Measurements from ENCODE around the gene TRPM1. TPM values are rescaled to one million over a fixed set of nuclear protein-coding genes. Genes with fewer than 3 reads are reported as not detected.

Gene TRPM1
- total RNA-seq, 1 donor from 2014 or later = not detected

DNA sequence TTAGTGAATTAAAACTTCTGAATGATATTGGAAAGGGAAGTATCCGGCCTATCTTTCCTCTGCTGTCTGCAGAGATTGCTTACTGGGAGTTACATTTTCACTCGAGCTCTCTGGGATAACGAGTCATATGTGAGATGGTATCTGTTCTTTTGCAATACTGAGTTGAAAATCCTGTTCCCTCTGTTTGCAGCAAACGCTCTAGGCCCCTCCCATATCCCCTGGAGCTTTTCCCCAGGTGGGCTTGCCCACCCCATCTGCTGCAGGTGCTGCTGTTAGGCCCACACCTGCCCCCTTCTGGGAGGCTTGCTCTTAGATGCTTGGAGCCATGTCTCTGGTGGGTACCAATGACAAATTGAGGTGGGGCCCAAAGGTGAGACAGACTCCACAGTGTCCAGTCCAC is 67.4 kb downstream of the TRPM1 start:
- H3K27ac Mint-ChIP-seq = no peak overlapping the region
- H3K4me1 Mint-ChIP-seq = peaks cover 49% of the 10 kb centered on the region
- no peak for TF ChIP-seq CTCF (IDR thresholded peaks at IDR 0.05)
- DNase-seq (no peak), ATAC-seq (ENCODE audit: low read depth) (no peak)
- no peaks in the 10 kb centered on the region for H3K27me3 Mint-ChIP-seq
- intact Hi-C loops (cut with micrococcal nuclease) = loop anchor here (5.0 kb wide), 1 partner anchor 42 kb away; the partner anchor contains the start of gene MTMR10
- H3K36me3 Mint-ChIP-seq (ENCODE audit: low read depth) = no peaks in the 10 kb centered on the region
- POLR2A ChIA-PET = no interaction called here
- CTCF ChIA-PET = interaction anchor here (0.9 kb wide), 1 partner anchor 21 kb away, joined by 3 read pairs; no protein-coding TSS in a partner anchor
- H3K4me3 Mint-ChIP-seq = no peak overlapping the region
- no peaks in the 10 kb centered on the region for H3K9me3 Mint-ChIP-seq

- TF ChIP-seq CTCF (IDR thresholded peaks at IDR 0.05) = no peak
- ChIA-PET POLR2A (no interaction called here), CTCF (no interaction called here)
- H3K4me1 Mint-ChIP-seq = peaks cover 49% of the 10 kb centered on the region
- H3K27ac Mint-ChIP-seq = no peak overlapping the region
- no peak overlapping the region for H3K4me3 Mint-ChIP-seq
- H3K36me3 Mint-ChIP-seq (ENCODE audit: low read depth) = no peaks in the 10 kb centered on the region
- H3K27me3 Mint-ChIP-seq = peaks cover 2% of the 10 kb centered on the region
- intact Hi-C loops (cut with micrococcal nuclease) = loop anchor here (5.0 kb wide), 1 partner anchor 41 kb away; the partner anchor contains the start of gene MTMR10
- ATAC-seq (ENCODE audit: low read depth) (no peak), DNase-seq (no peak)
- H3K9me3 Mint-ChIP-seq = no peaks in the 10 kb centered on the region
Measured at GRCh38 chr15:31032961-31033371, 68.6 kb downstream of the TRPM1 start.

DNA sequence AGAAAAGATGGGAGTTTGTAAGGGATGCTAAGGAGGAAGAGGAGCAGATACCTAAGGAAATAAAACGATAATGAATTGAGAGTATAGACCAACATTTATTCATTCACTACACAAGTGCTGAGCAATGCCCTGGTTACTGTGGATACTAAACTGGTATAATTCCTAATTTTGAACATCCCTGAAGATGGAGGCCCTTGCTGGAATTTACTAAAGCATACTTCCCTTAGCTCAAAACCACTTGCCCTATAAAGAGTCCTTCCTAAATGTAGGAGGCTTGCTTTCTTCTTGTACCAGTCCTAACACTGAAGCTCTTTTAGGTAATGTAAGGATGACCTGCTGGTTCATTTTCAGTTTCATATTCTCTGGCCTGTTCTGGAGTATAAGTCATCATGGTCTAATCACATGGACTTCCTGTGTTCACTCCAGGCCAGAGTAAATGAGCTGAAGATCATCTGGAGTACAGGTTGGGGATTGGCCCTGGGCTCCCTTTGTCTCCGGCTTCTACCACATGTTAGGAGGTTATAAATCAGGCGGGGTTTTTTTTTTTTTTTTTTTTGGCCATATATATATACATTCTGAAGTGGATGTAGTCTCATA is 70.0 kb downstream of the TRPM1 start:
- POLR2A ChIA-PET = interaction anchor here (0.7 to 1.0 kb wide), 2 partner anchors 39 to 361 kb away, joined by 3 to 8 read pairs; no protein-coding TSS in a partner anchor

DNA sequence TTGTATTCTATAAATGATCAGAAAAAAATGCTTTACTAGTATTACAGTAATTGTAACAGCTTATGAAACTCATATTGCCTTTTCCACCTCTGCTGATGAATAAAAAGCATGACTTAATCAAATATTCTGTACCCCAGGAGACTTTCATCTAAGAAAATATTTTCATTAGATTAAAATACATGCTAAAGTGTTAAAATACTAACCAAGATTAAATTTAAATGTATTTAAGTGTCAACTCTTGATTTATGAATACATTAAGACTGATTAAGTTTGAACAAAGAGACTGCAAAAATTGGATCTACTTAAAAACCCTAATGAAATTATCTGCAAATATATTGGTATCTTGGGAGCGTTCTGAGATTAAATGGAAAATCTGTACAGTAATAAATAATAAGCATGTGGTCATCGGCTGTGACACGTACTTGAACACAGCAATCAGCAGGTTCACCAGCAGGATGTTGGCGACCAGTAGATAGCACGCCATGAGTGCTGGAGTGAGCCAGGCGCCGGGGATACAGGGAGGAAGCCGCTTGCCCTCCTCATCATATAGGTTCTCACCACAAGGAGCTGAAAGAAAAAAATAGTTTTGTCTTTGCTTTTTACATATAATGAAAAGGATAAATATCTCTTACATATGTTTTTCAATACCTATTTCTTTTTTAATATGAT is 73.5 kb downstream of the TRPM1 start:
- peaks cover 49% of the 10 kb centered on the region for H3K4me1 Mint-ChIP-seq
- H3K9me3 Mint-ChIP-seq = peaks cover 2% of the 10 kb centered on the region
- no peaks in the 10 kb centered on the region for H3K36me3 Mint-ChIP-seq (ENCODE audit: low read depth)
- ATAC-seq (ENCODE audit: low read depth) (no peak), DNase-seq (no peak)
- H3K27me3 Mint-ChIP-seq = peaks cover 2% of the 10 kb centered on the region
- intact Hi-C loops (cut with micrococcal nuclease) = loop anchor here (2.0 kb wide), 1 partner anchor 13 kb away; no protein-coding TSS in a partner anchor
- ChIA-PET POLR2A (interaction anchor here (0.7 to 1.3 kb wide), 2 partner anchors 9 to 36 kb away, joined by 3 to 4 read pairs; no protein-coding TSS in a partner anchor), CTCF (interaction anchor here (1.8 kb wide), 1 partner anchor 21 kb away, joined by 4 read pairs; no protein-coding TSS in a partner anchor)
- no peak for TF ChIP-seq CTCF (IDR thresholded peaks at IDR 0.05)
- no peak overlapping the region for H3K27ac Mint-ChIP-seq
- peak overlapping the region; percentile 24 for H3K4me3 Mint-ChIP-seq

More for the DNA sequence above, 70.0 kb downstream of the TRPM1 start:
- Mint-ChIP-seq H3K27ac (peak overlapping the region; percentile 62), H3K4me1 (peaks cover 53% of the 10 kb centered on the region), H3K27me3 (peaks cover 2% of the 10 kb centered on the region), H3K36me3 (ENCODE audit: low read depth) (no peaks in the 10 kb centered on the region), H3K9me3 (no peaks in the 10 kb centered on the region), H3K4me3 (no peak overlapping the region)
- ATAC-seq (ENCODE audit: low read depth) (peak; percentile 50), DNase-seq (no peak)
- intact Hi-C loops (cut with micrococcal nuclease) = loop anchor here (2.0 to 5.0 kb wide), 2 partner anchors 17 to 39 kb away; partner anchors contain the start of gene MTMR10
- CTCF ChIA-PET = no interaction called here
- TF ChIP-seq CTCF (IDR thresholded peaks at IDR 0.05) = no peak

- peaks cover 2% of the 10 kb centered on the region for H3K9me3 Mint-ChIP-seq
- CTCF ChIA-PET = interaction anchor here (1.8 kb wide), 1 partner anchor 23 kb away, joined by 4 read pairs; no protein-coding TSS in a partner anchor
- POLR2A ChIA-PET = no interaction called here
- H3K4me3 Mint-ChIP-seq = no peak overlapping the region
- H3K27ac Mint-ChIP-seq = no peak overlapping the region
- ATAC-seq (ENCODE audit: low read depth) (no peak), DNase-seq (no peak)
- peaks cover 50% of the 10 kb centered on the region for H3K4me1 Mint-ChIP-seq
- H3K36me3 Mint-ChIP-seq (ENCODE audit: low read depth) = no peaks in the 10 kb centered on the region
- peaks cover 2% of the 10 kb centered on the region for H3K27me3 Mint-ChIP-seq
- no peak for TF ChIP-seq CTCF (IDR thresholded peaks at IDR 0.05)
- intact Hi-C loops (cut with micrococcal nuclease) = no loop called here
Measured at GRCh38 chr15:31025996-31026395, 75.5 kb downstream of the TRPM1 start.
